Gastroesophageal sphincter (tissue), 4 donors: ENCODE measurements around the gene SLC45A2. TPM values are rescaled to one million over a fixed set of nuclear protein-coding genes. Genes with fewer than 3 reads are reported as not detected.

ENCODE experiments used
- ATAC-seq: fragments of 150-250 bp; one replicate; pipeline ENCODE4 v1.9.1; 2016; ENCODE audit warnings: mild to moderate bottlenecking, moderate library complexity
- H3K27ac ChIP-seq, 4 donors: fragments of 200-600 bp; sonication (generic) in 3 of 4; 1 replicate in 3 of 4; 2 replicates in 1 of 4; pipeline ENCODE4 v1.5.1; 2016 to 2019
- H3K27me3 ChIP-seq: fragments of 200-600 bp; sonication (generic); one replicate; pipeline ENCODE4 v1.5.1; 2019
- H3K36me3 ChIP-seq, 2 donors: fragments of 200-600 bp; sonication (generic); one replicate each; pipeline ENCODE4 v1.5.1; 2019; ENCODE audit warnings: control low read depth in 1 of 2
- H3K4me1 ChIP-seq, 3 donors: fragments of 200-600 bp; sonication (generic); 1 replicate in 2 of 3; 2 replicates in 1 of 3; pipeline ENCODE4 v1.5.1; 2016 to 2019; ENCODE audit warnings: control low read depth in 2 of 3
- H3K4me3 ChIP-seq, 2 donors: fragments of 200-600 bp; sonication (generic); one replicate each; pipeline ENCODE4 v1.5.1; 2019; ENCODE audit warnings: mild to moderate bottlenecking in 1 of 2, moderate library complexity in 1 of 2
- H3K9me3 ChIP-seq, 3 donors: fragments of 200-600 bp; sonication (generic); one replicate each; pipeline ENCODE4 v1.5.1; 2017 to 2019; ENCODE audit warnings: control low read depth in 2 of 3
- CTCF ChIP-seq, 4 experiments: fragments of 200-600 bp in 2 of 4; fragments of 450-650 bp in 2 of 4; sonication (generic) in 1 of 4; IDR thresholded peaks; one replicate each; pipeline ENCODE4 v1.5.1; 2017 to 2019; ENCODE audit warnings: antibody characterized with exemption in 4 of 4, mild to moderate bottlenecking in 2 of 4, moderate library complexity in 2 of 4
- EP300 ChIP-seq: sonication (generic); formaldehyde crosslinking; IDR thresholded peaks from one replicate; pipeline ENCODE4 v1.6.1; 2017; ENCODE audit warnings: antibody characterized with exemption, mild to moderate bottlenecking
- POLR2A ChIP-seq, 2 donors: fragments of 450-650 bp; IDR thresholded peaks; one replicate each; pipeline ENCODE4 v1.6.1; 2017; ENCODE audit warnings: antibody characterized with exemption in 2 of 2, mild to moderate bottlenecking in 2 of 2, moderate library complexity in 1 of 2
- POLR2AphosphoS5 ChIP-seq: sonication (generic); formaldehyde crosslinking; IDR thresholded peaks from one replicate; pipeline ENCODE4 v1.6.1; 2017; ENCODE audit warnings: antibody characterized with exemption
- WGBS, 2 donors: methylation state at CpG; one replicate each; pipeline ENCODE4 v1.1.5; 2018; ENCODE audit warnings: low coverage in 1 of 2; 5-methylcytosine and 5-hydroxymethylcytosine counted together
- small RNA-seq, 4 donors: library from RNA; depleted of rRNA; stranded (forward); fragments of <200 nt; gene quantifications; one replicate each; pipeline ENCODE3, GENCODE V24; 2016
- total RNA-seq, 4 donors: library from RNA; depleted of rRNA; stranded (reverse); fragments of >200 nt; gene quantifications; one replicate each; pipeline ENCODE4 v1.1.0, GENCODE V29; 2016

SLC45A2 gene
- total RNA-seq, 4 donors from 2014 or later, result 0.15 TPM; not detected in 3

GRCh38 chr5:33903118-33903517 is 81.4 kb downstream of the SLC45A2 start:
- no CpG with 5 or more reads among the region's 2 CpGs for whole genome bisulfite sequencing, 2 donors
- H3K9me3 ChIP-seq, result peaks cover 0 to 38% (median 0%) of the 10 kb centered on the region in 3 donors
- no peak overlapping the region for H3K27ac ChIP-seq
- H3K4me3 ChIP-seq, result no peak overlapping the region
- no peak for ATAC-seq
- H3K27me3 ChIP-seq, result no peaks in the 10 kb centered on the region
- no peak for TF ChIP-seq POLR2AphosphoS5
- no peak for TF ChIP-seq EP300
- TF ChIP-seq POLR2A (IDR thresholded peaks at IDR 0.05), result no peak
- TF ChIP-seq CTCF (IDR thresholded peaks at IDR 0.05), result no peak
- no peaks in the 10 kb centered on the region for H3K4me1 ChIP-seq
- no peaks in the 10 kb centered on the region for H3K36me3 ChIP-seq

GRCh38 chr5:33901156-33901555 is 83.3 kb downstream of the SLC45A2 start:
- Histone ChIP-seq H3K36me3 (no peaks in the 10 kb centered on the region), H3K27ac (no peak overlapping the region), H3K27me3 (no peaks in the 10 kb centered on the region), H3K9me3 (peaks cover 0 to 21% (median 0%) of the 10 kb centered on the region in 3 donors), H3K4me3 (no peak overlapping the region), H3K4me1 (no peaks in the 10 kb centered on the region)
- TF ChIP-seq POLR2AphosphoS5, result no peak
- TF ChIP-seq CTCF (IDR thresholded peaks at IDR 0.05), result no peak
- no peak for TF ChIP-seq POLR2A (IDR thresholded peaks at IDR 0.05)
- TF ChIP-seq EP300, result no peak
- WGBS, 2 donors, result 17 to 32% methylated on average over 1 of the region's 1 CpG
- ATAC-seq, result no peak

Small RNA genes lying within 50 kb of the gene (small RNA-seq; reads per million reads assigned to genes)
- 0 reads per million in 4 donors for gene AC139783.1

Other genes with a start within 250 kb of the SLC45A2 start
- gene ADAMTS12, start 92.7 kb downstream of the SLC45A2 start, total RNA-seq, result 1 to 10 TPM; 2.6 to 6.5 (median 5.2) TPM
- not detected for gene RXFP3, start 48.3 kb downstream of the SLC45A2 start, total RNA-seq
- 10 to 100 TPM; 11.4 to 24.1 (median 16.3) TPM for gene AMACR, start 23.4 kb upstream of the SLC45A2 start, total RNA-seq
- 10 to 100 TPM in 3 of 4 donors, 1 to 10 TPM in 1; 8.2 to 14.9 (median 13.2) TPM for gene C1QTNF3, start 58.5 kb upstream of the SLC45A2 start, total RNA-seq